DND-41 (cell line): ENCODE data around the gene ERMARD.

ENCODE experiments used
- ATAC-seq: fragments of 200-7000 bp; cut with Tn5 transposase; 3 replicates; pipeline ENCODE4 v1.9.1; 2021; ENCODE audit warnings: low read depth; ENCODE audit not compliant: insufficient read depth
- DNase-seq: peaks from one replicate; pipeline ENCODE4 v3.0.0-alpha.2; 2020
- H2AFZ ChIP-seq: 2 replicates; pipeline ENCODE4 v1.6.0; 2012; ENCODE audit warnings: low read depth, low read length
- H3K27ac ChIP-seq: 2 replicates; pipeline ENCODE4 v1.5.1; 2012; ENCODE audit warnings: low read length, inconsistent platforms
- H3K27me3 ChIP-seq: fragments of 200-600 bp; sonication (generic); 2 replicates; pipeline ENCODE4 v1.6.0; 2012; ENCODE audit warnings: low read length, mild to moderate bottlenecking, inconsistent platforms; ENCODE audit not compliant: insufficient read depth, poor library complexity
- H3K36me3 ChIP-seq: 2 replicates; pipeline ENCODE4 v1.5.1; 2012; ENCODE audit warnings: low read length, inconsistent platforms; ENCODE audit not compliant: insufficient read depth
- H3K4me1 ChIP-seq: 2 replicates; pipeline ENCODE4 v1.5.1; 2012; ENCODE audit warnings: mild to moderate bottlenecking, low read length; ENCODE audit not compliant: insufficient read depth
- H3K4me2 ChIP-seq: 2 replicates; pipeline ENCODE4 v1.6.0; 2012; ENCODE audit warnings: mild to moderate bottlenecking, moderate library complexity, low read length, inconsistent platforms; ENCODE audit not compliant: insufficient read depth
- H3K4me3 ChIP-seq, 2 experiments: fragments of 200-600 bp in 1 of 2; shearing (Covaris generic) in 1 of 2; 2 replicates each; pipeline ENCODE4 v1.5.1; 2012 to 2016; ENCODE audit warnings: inconsistent platforms in 2 of 2, low read length in 2 of 2, mild to moderate bottlenecking in 2 of 2, low read depth in 1 of 2, moderate library complexity in 1 of 2
- H3K79me2 ChIP-seq: 2 replicates; pipeline ENCODE4 v1.6.0; 2012; ENCODE audit warnings: low read length, inconsistent platforms; ENCODE audit not compliant: insufficient read depth
- H3K9ac ChIP-seq: 2 replicates; pipeline ENCODE4 v1.6.0; 2012; ENCODE audit warnings: low read depth, mild to moderate bottlenecking, inconsistent platforms, low read length, moderate library complexity
- H3K9me3 ChIP-seq: 2 replicates; pipeline ENCODE4 v1.5.1; 2012; ENCODE audit warnings: low read length, moderate library complexity, mild to moderate bottlenecking, inconsistent platforms; ENCODE audit not compliant: insufficient read depth, severe bottlenecking
- H4K20me1 ChIP-seq: 2 replicates; pipeline ENCODE4 v1.6.0; 2012; ENCODE audit warnings: low read length; ENCODE audit not compliant: insufficient read depth
- EZH2 ChIP-seq: IDR thresholded peaks from 3 replicates; pipeline ENCODE4 v1.6.1; 2012; ENCODE audit warnings: borderline replicate concordance, low read depth, mild to moderate bottlenecking, moderate library complexity, low read length, inconsistent platforms; ENCODE audit not compliant: severe bottlenecking
- TF ChIP-seq, protein P1 (sequence below): IDR thresholded peaks from 2 replicates; pipeline ENCODE4 v1.5.1; 2012; ENCODE audit warnings: borderline replicate concordance, low read length, moderate library complexity, mild to moderate bottlenecking; ENCODE audit not compliant: poor library complexity, severe bottlenecking; ENCODE audit errors: extremely low read depth

ERMARD gene

DNA sequence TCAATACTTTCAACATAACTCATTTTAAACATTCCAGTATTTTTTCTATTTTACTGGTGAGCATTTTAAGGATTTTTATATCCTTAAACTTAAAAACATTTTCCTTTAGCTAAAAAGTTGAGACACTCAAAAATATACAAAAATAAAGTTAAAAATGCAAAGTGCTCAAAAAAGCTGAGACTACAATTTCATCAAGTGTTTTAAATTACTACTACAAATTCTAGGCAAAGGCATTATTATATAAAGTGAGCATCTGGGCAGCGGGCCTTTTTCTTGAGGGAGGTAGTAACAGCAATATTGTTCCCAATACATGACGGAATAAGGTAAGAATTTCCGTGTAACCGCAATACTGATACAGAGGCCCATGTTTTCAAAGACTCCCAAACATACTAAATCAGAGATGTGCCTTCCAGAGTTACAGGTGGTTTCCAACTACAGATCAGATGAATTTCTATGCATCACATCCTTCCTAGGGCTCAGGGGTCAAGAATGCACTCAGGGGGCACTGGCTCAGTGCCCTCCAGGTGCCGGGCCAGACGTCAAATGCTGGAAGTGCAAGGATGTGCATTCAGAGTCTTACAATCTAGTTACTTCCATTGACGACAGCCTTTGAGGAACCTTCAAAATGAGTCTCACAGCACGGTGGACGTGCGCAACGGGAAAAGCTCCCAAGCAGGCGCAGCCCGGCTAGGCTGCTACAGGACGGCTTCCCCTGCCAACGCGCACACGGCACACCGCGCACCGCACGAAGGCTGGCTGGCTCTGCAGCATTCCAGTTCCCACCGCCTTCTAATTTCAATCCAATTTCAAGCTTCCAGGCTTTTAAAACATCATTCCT lies 28.8 kb upstream of the ERMARD start:
- peaks cover 24% of the 10 kb centered on the region for H4K20me1 ChIP-seq
- H3K4me3 ChIP-seq, result peak overlapping the region; percentile 48 to 74
- H3K36me3 ChIP-seq, result peaks cover 17% of the 10 kb centered on the region
- no peaks in the 10 kb centered on the region for H3K9me3 ChIP-seq
- H3K4me2 ChIP-seq, result peak overlapping the region; percentile 91
- TF ChIP-seq, protein P1, sequence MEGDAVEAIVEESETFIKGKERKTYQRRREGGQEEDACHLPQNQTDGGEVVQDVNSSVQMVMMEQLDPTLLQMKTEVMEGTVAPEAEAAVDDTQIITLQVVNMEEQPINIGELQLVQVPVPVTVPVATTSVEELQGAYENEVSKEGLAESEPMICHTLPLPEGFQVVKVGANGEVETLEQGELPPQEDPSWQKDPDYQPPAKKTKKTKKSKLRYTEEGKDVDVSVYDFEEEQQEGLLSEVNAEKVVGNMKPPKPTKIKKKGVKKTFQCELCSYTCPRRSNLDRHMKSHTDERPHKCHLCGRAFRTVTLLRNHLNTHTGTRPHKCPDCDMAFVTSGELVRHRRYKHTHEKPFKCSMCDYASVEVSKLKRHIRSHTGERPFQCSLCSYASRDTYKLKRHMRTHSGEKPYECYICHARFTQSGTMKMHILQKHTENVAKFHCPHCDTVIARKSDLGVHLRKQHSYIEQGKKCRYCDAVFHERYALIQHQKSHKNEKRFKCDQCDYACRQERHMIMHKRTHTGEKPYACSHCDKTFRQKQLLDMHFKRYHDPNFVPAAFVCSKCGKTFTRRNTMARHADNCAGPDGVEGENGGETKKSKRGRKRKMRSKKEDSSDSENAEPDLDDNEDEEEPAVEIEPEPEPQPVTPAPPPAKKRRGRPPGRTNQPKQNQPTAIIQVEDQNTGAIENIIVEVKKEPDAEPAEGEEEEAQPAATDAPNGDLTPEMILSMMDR, result no peak
- TF ChIP-seq EZH2, result no peak
- peaks cover 58% of the 10 kb centered on the region for H3K79me2 ChIP-seq
- DNase-seq (peak; percentile 47), ATAC-seq (peak; percentile 52)
- no peaks in the 10 kb centered on the region for H3K27me3 ChIP-seq
- peak overlapping the region; percentile 82 for H2AFZ ChIP-seq
- H3K4me1 ChIP-seq, result peaks cover 42% of the 10 kb centered on the region
- peak overlapping the region; percentile 81 for H3K27ac ChIP-seq
- H3K9ac ChIP-seq, result peak overlapping the region; percentile 84

DNA sequence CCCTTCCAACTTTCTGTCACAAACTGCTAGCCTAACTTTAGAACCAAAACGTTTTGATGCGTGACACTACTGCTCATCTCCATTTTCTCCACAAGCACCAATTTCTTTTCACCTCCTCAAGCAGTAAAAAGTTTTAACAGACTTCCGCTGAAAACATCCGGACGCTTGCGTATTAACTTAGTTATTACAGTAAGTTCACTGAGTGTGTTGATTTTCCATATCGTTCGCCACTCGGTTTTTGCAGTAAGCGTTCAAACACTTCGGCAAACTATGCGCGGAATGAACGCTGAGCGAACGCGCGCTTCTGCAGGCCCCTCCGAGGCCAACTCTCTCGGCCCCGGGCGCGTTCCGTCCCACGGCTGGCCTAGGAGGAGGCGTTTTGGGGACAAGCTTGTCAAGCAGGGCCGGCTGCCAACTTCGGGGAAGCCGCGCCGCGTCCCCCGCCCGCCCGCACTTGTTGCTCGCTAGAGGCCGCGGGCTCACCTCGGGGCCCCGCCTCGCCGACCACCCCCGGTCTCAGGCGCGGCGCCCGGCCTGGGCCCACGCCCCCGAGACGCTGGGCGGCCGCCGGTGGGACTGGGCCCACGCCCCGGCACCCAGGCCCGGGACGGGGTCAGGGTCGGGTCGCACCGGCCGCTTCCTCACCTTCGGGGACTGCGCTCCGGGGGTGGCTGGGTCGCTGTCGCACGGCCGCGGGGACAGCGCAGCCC lies 28.1 kb upstream of the ERMARD start:
- Histone ChIP-seq H3K9me3 (no peaks in the 10 kb centered on the region), H3K79me2 (peaks cover 53% of the 10 kb centered on the region), H3K4me1 (peaks cover 40% of the 10 kb centered on the region), H3K36me3 (peaks cover 9% of the 10 kb centered on the region), H2AFZ (peak overlapping the region; percentile 82), H3K9ac (peak overlapping the region; percentile 84), H4K20me1 (peaks cover 22% of the 10 kb centered on the region), H3K4me3 (peak overlapping the region; percentile 48 to 74), H3K27me3 (no peaks in the 10 kb centered on the region), H3K4me2 (peak overlapping the region; percentile 91), H3K27ac (peak overlapping the region; percentile 81)
- peak; percentile 60 for DNase-seq
- TF ChIP-seq, protein P1, result no peak
- no peak for TF ChIP-seq EZH2
- ATAC-seq, result peak; percentile 42

DNA sequence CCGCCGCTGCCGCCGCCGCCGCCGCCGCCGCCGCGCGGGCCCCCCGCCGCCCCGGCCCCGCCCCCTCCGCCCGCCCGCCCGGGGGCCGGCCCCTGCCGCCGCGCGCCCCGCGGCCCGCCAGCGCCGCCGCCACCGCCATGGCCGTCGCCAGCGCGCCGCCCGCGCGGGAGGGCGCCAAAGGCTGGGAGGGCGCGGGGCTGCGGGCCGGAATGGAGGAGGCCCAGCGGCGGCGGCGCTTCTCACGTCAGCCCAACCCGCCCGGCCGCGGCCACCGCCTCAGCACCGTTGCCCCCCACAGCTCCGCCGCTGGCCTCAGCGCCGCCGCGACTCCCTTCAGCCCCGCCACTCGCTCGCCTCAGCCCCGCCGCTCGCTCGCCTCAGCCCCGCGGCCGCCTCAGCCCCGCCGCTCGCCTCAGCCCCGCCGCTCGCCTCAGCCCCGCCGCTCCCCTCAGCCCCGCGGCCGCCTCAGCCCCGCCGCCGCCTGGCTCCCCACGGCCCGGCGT lies 27.4 kb upstream of the ERMARD start:
- Histone ChIP-seq H3K9ac (peak overlapping the region; percentile 71), H3K27ac (no peak overlapping the region), H3K36me3 (peaks cover 3% of the 10 kb centered on the region), H4K20me1 (peaks cover 21% of the 10 kb centered on the region), H3K27me3 (no peaks in the 10 kb centered on the region), H3K4me1 (peaks cover 39% of the 10 kb centered on the region), H3K4me3 (peak overlapping the region in 1 of 2 experiments; percentile 56; a peak in 2 of 4 replicates), H2AFZ (peak overlapping the region; percentile 56; the same call in 1 of the 2 replicates), H3K79me2 (peaks cover 46% of the 10 kb centered on the region), H3K9me3 (no peaks in the 10 kb centered on the region), H3K4me2 (peak overlapping the region; percentile 45; the same call in 1 of the 2 replicates)
- DNase-seq (no peak), ATAC-seq (peak; percentile 17)
- no peak for TF ChIP-seq EZH2
- TF ChIP-seq, protein P1, result no peak
